OCI-LY1 (cell line): ENCODE measurements around the gene FBN1.

Source experiments
- H2AFZ ChIP-seq: fragments of 200-600 bp; sonication (generic), shearing (Covaris generic); 2 replicates; pipeline ENCODE4 v1.6.0; 2014; ENCODE audit warnings: antibody characterized with exemption, mild to moderate bottlenecking, low read length
- H3F3A ChIP-seq: fragments of 200-600 bp; sonication (generic), shearing (Covaris generic); 2 replicates; pipeline ENCODE4 v1.6.0; 2014; ENCODE audit warnings: mild to moderate bottlenecking, antibody characterized with exemption, low read length, moderate library complexity; ENCODE audit not compliant: insufficient read depth
- H3K27ac ChIP-seq: fragments of 200-600 bp; sonication (generic); 2 replicates; pipeline ENCODE4 v1.5.1; 2014; ENCODE audit warnings: low read length, mixed run types, mild to moderate bottlenecking, low read depth; ENCODE audit not compliant: poor library complexity, severe bottlenecking
- H3K27me3 ChIP-seq: fragments of 200-600 bp; sonication (generic); 2 replicates; pipeline ENCODE4 v1.6.0; 2014; ENCODE audit warnings: antibody characterized with exemption, mild to moderate bottlenecking, low read length, moderate library complexity; ENCODE audit not compliant: insufficient read depth
- H3K36me3 ChIP-seq: fragments of 200-600 bp; sonication (generic); 2 replicates; pipeline ENCODE4 v1.6.1; 2014; ENCODE audit warnings: mild to moderate bottlenecking, antibody characterized with exemption, low read length, moderate library complexity, mixed read lengths; ENCODE audit not compliant: insufficient read depth
- H3K4me1 ChIP-seq: fragments of 200-600 bp; sonication (generic); 2 replicates; pipeline ENCODE4 v1.5.1; 2014; ENCODE audit warnings: mild to moderate bottlenecking, low read length, moderate library complexity; ENCODE audit not compliant: insufficient read depth, severe bottlenecking
- H3K4me2 ChIP-seq: fragments of 200-600 bp; sonication (generic), shearing (Covaris generic); 2 replicates; pipeline ENCODE4 v1.6.1; 2014; ENCODE audit warnings: low read length
- H3K4me3 ChIP-seq: fragments of 200-600 bp; sonication (generic); 2 replicates; pipeline ENCODE4 v1.5.1; 2014; ENCODE audit warnings: low read length, low read depth, mild to moderate bottlenecking, mixed read lengths; ENCODE audit not compliant: poor library complexity, severe bottlenecking
- H3K79me2 ChIP-seq: fragments of 200-600 bp; shearing (Covaris generic); 2 replicates; pipeline ENCODE4 v1.6.1; 2016; ENCODE audit warnings: mixed run types, low read length, mixed read lengths; ENCODE audit not compliant: insufficient read depth
- H3K9ac ChIP-seq: fragments of 200-600 bp; sonication (generic), shearing (Covaris generic); 2 replicates; pipeline ENCODE4 v1.6.1; 2014; ENCODE audit warnings: mild to moderate bottlenecking, low read length, mixed read lengths
- H3K9me2 ChIP-seq: fragments of 200-600 bp; sonication (generic), shearing (Covaris generic); 2 replicates; pipeline ENCODE4 v1.6.1; 2014; ENCODE audit warnings: low read depth, mild to moderate bottlenecking, low read length, mixed read lengths
- H3K9me3 ChIP-seq: fragments of 200-600 bp; shearing (Covaris generic); 2 replicates; pipeline ENCODE4 v1.6.1; 2014; ENCODE audit warnings: low read length, mixed read lengths
- H4K20me1 ChIP-seq: fragments of 200-600 bp; sonication (generic), shearing (Covaris generic); 2 replicates; pipeline ENCODE4 v1.6.0; 2016; ENCODE audit warnings: mild to moderate bottlenecking, low read length; ENCODE audit not compliant: insufficient read depth
- CTCF ChIP-seq: fragments of 200-600 bp; sonication (generic), shearing (Covaris generic); IDR thresholded peaks from 2 replicates; pipeline ENCODE4 v1.5.1; 2017; ENCODE audit warnings: mild to moderate bottlenecking, antibody characterized with exemption, low read length, moderate library complexity, mixed read lengths
- EZH2 ChIP-seq: fragments of 200-600 bp; sonication (generic), shearing (Covaris generic); IDR thresholded peaks from 2 replicates; pipeline ENCODE4 v1.8.0; 2017; ENCODE audit warnings: borderline replicate concordance, mixed run types, mild to moderate bottlenecking, antibody characterized with exemption, low read length, moderate library complexity, mixed read lengths

The FBN1 gene

GRCh38 chr15:48423896-48424475 lies 221.5 kb downstream of the FBN1 start:
- Histone ChIP-seq H3K9ac (no peak overlapping the region), H3K4me2 (no peak overlapping the region), H3K36me3 (no peaks in the 10 kb centered on the region), H3K9me3 (no peaks in the 10 kb centered on the region), H3K27ac (no peak overlapping the region), H3F3A (no peaks in the 10 kb centered on the region), H3K27me3 (no peaks in the 10 kb centered on the region), H3K4me1 (no peaks in the 10 kb centered on the region), H3K4me3 (no peak overlapping the region), H3K9me2 (no peaks in the 10 kb centered on the region), H2AFZ (no peak overlapping the region), H3K79me2 (no peaks in the 10 kb centered on the region), H4K20me1 (no peaks in the 10 kb centered on the region)
- no peak for TF ChIP-seq EZH2
- no peak for TF ChIP-seq CTCF

GRCh38 chr15:48423342-48423741 lies 222.2 kb downstream of the FBN1 start:
- Histone ChIP-seq H3K79me2 (no peaks in the 10 kb centered on the region), H3K9ac (no peak overlapping the region), H3K4me2 (no peak overlapping the region), H3F3A (no peaks in the 10 kb centered on the region), H3K4me3 (no peak overlapping the region), H3K27ac (no peak overlapping the region), H3K9me2 (no peaks in the 10 kb centered on the region), H3K9me3 (no peaks in the 10 kb centered on the region), H3K36me3 (no peaks in the 10 kb centered on the region), H3K4me1 (no peaks in the 10 kb centered on the region), H4K20me1 (no peaks in the 10 kb centered on the region), H3K27me3 (no peaks in the 10 kb centered on the region), H2AFZ (no peak overlapping the region)
- TF ChIP-seq CTCF (no peak), EZH2 (no peak)

- no peaks in the 10 kb centered on the region for H3K9me3 ChIP-seq
- no peak overlapping the region for H3K9ac ChIP-seq
- no peaks in the 10 kb centered on the region for H4K20me1 ChIP-seq
- H3K4me2 ChIP-seq: no peak overlapping the region
- H3K9me2 ChIP-seq: no peaks in the 10 kb centered on the region
- no peaks in the 10 kb centered on the region for H3K27me3 ChIP-seq
- H2AFZ ChIP-seq: no peak overlapping the region
- TF ChIP-seq EZH2: no peak
- no peak overlapping the region for H3K4me3 ChIP-seq
- no peaks in the 10 kb centered on the region for H3K36me3 ChIP-seq
- H3K27ac ChIP-seq: no peak overlapping the region
- no peaks in the 10 kb centered on the region for H3K79me2 ChIP-seq
- H3K4me1 ChIP-seq: no peaks in the 10 kb centered on the region
- H3F3A ChIP-seq: no peaks in the 10 kb centered on the region
Observed at GRCh38 chr15:48422401-48422800, 223.1 kb downstream of the FBN1 start.

- Histone ChIP-seq H3K9ac (no peak overlapping the region), H3K27ac (no peak overlapping the region), H2AFZ (no peak overlapping the region), H3K4me2 (no peak overlapping the region), H3K4me1 (no peaks in the 10 kb centered on the region), H3K79me2 (no peaks in the 10 kb centered on the region), H3F3A (no peaks in the 10 kb centered on the region), H3K36me3 (no peaks in the 10 kb centered on the region), H3K9me3 (no peaks in the 10 kb centered on the region), H3K27me3 (no peaks in the 10 kb centered on the region), H3K9me2 (no peaks in the 10 kb centered on the region), H4K20me1 (no peaks in the 10 kb centered on the region), H3K4me3 (no peak overlapping the region)
- TF ChIP-seq EZH2: no peak
- TF ChIP-seq CTCF: no peak
Observed at GRCh38 chr15:48421362-48421761, 224.1 kb downstream of the FBN1 start.
